Endothelial cell of umbilical vein (primary cell): ENCODE measurements around the gene DGKH. TPM values are rescaled to one million over a fixed set of nuclear protein-coding genes. Genes with fewer than 3 reads are reported as not detected.

Experiments
- BruUV-seq: library from RNA; stranded (reverse); fragments of 400-500 nt; replicated peaks from 2 replicates; lab custom pipeline; 2021; lab: Mats Ljungman, UMichigan
- CTCF ChIA-PET: fragments of 300-600, 350-600 bp; sonication (Branson Sonifier 250); formaldehyde crosslinking; loops from one replicate; lab custom pipeline; 2021; ENCODE audit warnings: antibody characterized with exemption, inconsistent platforms; lab: Charles Lee
- POLR2A ChIA-PET: fragments of 300-600, 350-600 bp; sonication (Branson Sonifier 250); formaldehyde crosslinking; loops from one replicate; lab custom pipeline; 2021; ENCODE audit warnings: antibody characterized with exemption, inconsistent platforms; lab: Charles Lee
- DNase-seq: peaks from one replicate; pipeline ENCODE4 v3.0.0-alpha.2; 2011; ENCODE audit warnings: low read depth, low spot score
- FAIRE-seq: peaks from 2 replicates; lab custom pipeline; 2011; peaks lifted over from hg19 to GRCh38; lab: Jason Lieb, UNC
- H2AFZ ChIP-seq: 2 replicates; pipeline ENCODE4 v1.6.0; 2012; ENCODE audit warnings: low read depth, low read length, control low read depth, inconsistent platforms
- H3K27ac ChIP-seq: 2 replicates; pipeline ENCODE4 v1.5.1; 2011; ENCODE audit warnings: low read depth, mild to moderate bottlenecking, control low read depth, low read length, moderate library complexity; ENCODE audit not compliant: insufficient read depth
- H3K27me3 ChIP-seq, 2 experiments: 2 replicates each; pipeline versions ENCODE4 v1.6.0 to v1.6.1; 2011; ENCODE audit warnings: low read length in 2 of 2, mixed read lengths in 1 of 2; ENCODE audit not compliant: control insufficient read depth in 2 of 2, insufficient read depth in 2 of 2
- H3K36me3 ChIP-seq, 2 experiments: 2 replicates in 1 of 2; 3 replicates in 1 of 2; pipeline ENCODE4 v1.5.1; 2011; ENCODE audit warnings: low read length in 2 of 2, mild to moderate bottlenecking in 1 of 2, moderate library complexity in 1 of 2; ENCODE audit not compliant: control insufficient read depth in 2 of 2, insufficient read depth in 2 of 2; ENCODE audit errors: extremely low read depth in 1 of 2
- H3K4me1 ChIP-seq: 3 replicates; pipeline ENCODE4 v1.5.1; 2011; ENCODE audit warnings: mild to moderate bottlenecking, low read length; ENCODE audit not compliant: control insufficient read depth, insufficient read depth; ENCODE audit errors: extremely low read depth
- H3K4me2 ChIP-seq: 2 replicates; pipeline ENCODE4 v1.6.1; 2011; ENCODE audit warnings: low read length, control low read depth, mixed read lengths; ENCODE audit not compliant: insufficient read depth
- H3K4me3 ChIP-seq, 3 experiments: fragments of 200-600 bp in 1 of 3; sonication (generic), shearing (Covaris generic) in 1 of 3; replicated peaks in 1 of 3; 2 replicates each; pipeline ENCODE4 v1.5.1; 2011 to 2016; ENCODE audit warnings: control low read depth in 3 of 3, low read length in 3 of 3, mild to moderate bottlenecking in 2 of 3, inconsistent platforms in 1 of 3, low read depth in 1 of 3, moderate library complexity in 1 of 3; ENCODE audit not compliant: insufficient read depth in 1 of 3
- H3K79me2 ChIP-seq: 2 replicates; pipeline ENCODE4 v1.6.0; 2012; ENCODE audit warnings: low read length, inconsistent platforms; ENCODE audit not compliant: control insufficient read depth, insufficient read depth
- H3K9ac ChIP-seq: replicated peaks from 2 replicates; pipeline ENCODE3; 2011; ENCODE audit warnings: low read length, control low read depth; ENCODE audit not compliant: insufficient read depth; ENCODE audit errors: extremely low read depth
- H3K9me1 ChIP-seq: replicated peaks from 3 replicates; pipeline ENCODE4 v1.6.0; 2011; ENCODE audit warnings: mild to moderate bottlenecking, low read length; ENCODE audit not compliant: control insufficient read depth, insufficient read depth; ENCODE audit errors: extremely low read depth
- H3K9me3 ChIP-seq: replicated peaks from 2 replicates; pipeline ENCODE4 v1.5.1; 2012; ENCODE audit warnings: low read length, inconsistent platforms; ENCODE audit not compliant: control insufficient read depth, insufficient read depth
- H4K20me1 ChIP-seq: replicated peaks from 2 replicates; pipeline ENCODE3; 2011; ENCODE audit warnings: mild to moderate bottlenecking, low read length; ENCODE audit not compliant: control insufficient read depth, insufficient read depth; ENCODE audit errors: extremely low read depth
- CTCF ChIP-seq, 2 donors: IDR thresholded peaks; 1 replicate in 1 of 2; 2 replicates in 1 of 2; pipeline ENCODE4 v1.5.1; 2011; ENCODE audit warnings: low read length in 2 of 2, mild to moderate bottlenecking in 2 of 2, moderate library complexity in 2 of 2, control low read depth in 1 of 2, inconsistent platforms in 1 of 2, low read depth in 1 of 2; ENCODE audit not compliant: insufficient read depth in 1 of 2; ENCODE audit errors: extremely low read depth in 1 of 2
- EZH2 ChIP-seq: IDR thresholded peaks from 2 replicates; pipeline ENCODE4 v1.6.1; 2012; ENCODE audit warnings: borderline replicate concordance, low read depth, mild to moderate bottlenecking, moderate library complexity, low read length, inconsistent platforms; ENCODE audit not compliant: severe bottlenecking
- FOS ChIP-seq: IDR thresholded peaks from 2 replicates; pipeline ENCODE4 v1.6.1; 2011; ENCODE audit warnings: mild to moderate bottlenecking, low read length, moderate library complexity, borderline replicate concordance; ENCODE audit not compliant: insufficient read depth
- GATA2 ChIP-seq: IDR thresholded peaks from 2 replicates; pipeline ENCODE4 v1.7.0; 2011; ENCODE audit warnings: low read depth, mild to moderate bottlenecking, moderate library complexity, mixed read lengths, low read length; ENCODE audit not compliant: insufficient read length, insufficient read depth
- JUN ChIP-seq: IDR thresholded peaks from 2 replicates; pipeline ENCODE4 v1.6.1; 2011; ENCODE audit warnings: borderline replicate concordance, low read depth; ENCODE audit not compliant: insufficient read length, insufficient read depth
- MAX ChIP-seq: IDR thresholded peaks from 2 replicates; pipeline ENCODE4 v1.6.1; 2011; ENCODE audit not compliant: insufficient read depth, insufficient read length
- MYC ChIP-seq: IDR thresholded peaks from one replicate; pipeline ENCODE4 v1.6.1; 2011; ENCODE audit warnings: mild to moderate bottlenecking, low read depth, low read length
- POLR2A ChIP-seq: IDR thresholded peaks from 2 replicates; pipeline ENCODE4 v1.6.1; 2012; ENCODE audit warnings: low read depth, mild to moderate bottlenecking, control low read depth, low read length
- POLR2AphosphoS5 ChIP-seq: IDR thresholded peaks from 2 replicates; pipeline ENCODE4 v1.6.1; 2012; ENCODE audit warnings: low read depth, mild to moderate bottlenecking, control low read depth, low read length, moderate library complexity; ENCODE audit not compliant: insufficient read depth
- dilution Hi-C: fragments of 300-500 bp; cut with MboI; formaldehyde crosslinking; loops from one replicate; pipeline ENCODE4 v1.15.0; 2019; ENCODE audit warnings: low sequenced_read_pairs; ENCODE audit not compliant: extremely low pct_ligation_motif_present
- intact Hi-C: fragments of 100-400 bp; cut with micrococcal nuclease; formaldehyde crosslinking; loops from one replicate; pipeline ENCODE4 v1.10.0; 2022
- polyA plus RNA-seq, 4 experiments: library from polyadenylated mRNA; depleted of rRNA in 3 of 4; stranded (reverse) in 3 of 4; unstranded in 1 of 4; fragments of >200 nt; gene quantifications; 2 replicates each; pipeline versions ENCODE4 v1.2.1 to v1.2.3, GENCODE V29; 2011 to 2012; ENCODE audit warnings: missing spikeins in 1 of 4
- total RNA-seq: library from RNA; stranded (reverse); gene quantifications from 2 replicates; pipeline ENCODE4 v1.2.3, GENCODE V29; 2021

DGKH gene
- total and polyA plus RNA-seq, 2 donors (not counting 3 experiments of a cell fraction or from before 2014, with no cell fraction given) = 4.1 to 30.1 TPM

GRCh38 chr13:42027286-42027685 lies 21.2 kb upstream of the DGKH start:
- TF ChIP-seq EZH2 (no peak), MYC (no peak), GATA2 (no peak), POLR2AphosphoS5 (no peak), POLR2A (no peak), JUN (no peak)
- Histone ChIP-seq H3K9me1 (no peaks in the 10 kb centered on the region), H3K4me3 (no peak overlapping the region), H3K9ac (no peak overlapping the region), H4K20me1 (no peaks in the 10 kb centered on the region), H3K27ac (no peak overlapping the region), H3K4me1 (peaks cover 16% of the 10 kb centered on the region), H2AFZ (peak overlapping the region; percentile 17), H3K36me3 (no peaks in the 10 kb centered on the region), H3K79me2 (no peaks in the 10 kb centered on the region), H3K9me3 (no peaks in the 10 kb centered on the region), H3K4me2 (no peak overlapping the region), H3K27me3 (no peaks in the 10 kb centered on the region)
- DNase-seq (no peak), FAIRE-seq (no peak)
- POLR2A ChIA-PET = interaction anchor here (0.7 to 1.2 kb wide), 2 partner anchors 22 to 64 kb away, joined by 3 read pairs; no protein-coding TSS in a partner anchor
- intact Hi-C loops (no loop called here), dilution Hi-C loops (no loop called here)
- no TSS peak for BruUV-seq
- CTCF ChIA-PET = interaction anchor here (0.6 to 1.7 kb wide), 6 partner anchors 14 to 358 kb away, joined by 3 to 7 read pairs (median 4); no protein-coding TSS in a partner anchor

GRCh38 chr13:42028113-42028799 lies 20.2 kb upstream of the DGKH start:
- intact Hi-C loops = no loop called here

More at GRCh38 chr13:42028113-42028799, 20.2 kb upstream of the DGKH start:
- no peaks in the 10 kb centered on the region for H3K36me3 ChIP-seq
- H3K79me2 ChIP-seq = no peaks in the 10 kb centered on the region
- ChIA-PET CTCF (interaction anchor here (1.0 kb wide), 1 partner anchor 86 kb away, joined by 3 read pairs; no protein-coding TSS in a partner anchor), POLR2A (no interaction called here)
- dilution Hi-C loops = no loop called here
- DNase-seq = no peak
- no peak overlapping the region for H2AFZ ChIP-seq
- H3K9me1 ChIP-seq = no peaks in the 10 kb centered on the region
- no peak overlapping the region for H3K4me2 ChIP-seq
- H4K20me1 ChIP-seq = no peaks in the 10 kb centered on the region
- H3K27me3 ChIP-seq = no peaks in the 10 kb centered on the region
- H3K9ac ChIP-seq = no peak overlapping the region
- H3K4me3 ChIP-seq = no peak overlapping the region
- H3K27ac ChIP-seq = no peak overlapping the region
- TF ChIP-seq POLR2AphosphoS5 (no peak), POLR2A (no peak), FOS (no peak), GATA2 (no peak), MYC (no peak), MAX (no peak), CTCF (IDR thresholded peaks at IDR 0.05; ENCODE audit: extremely low read depth in 1 of 2, insufficient read depth in 1 of 2, low read depth in 1 of 2, low read length in 2 of 2) (no peak), JUN (no peak), EZH2 (no peak)
- H3K9me3 ChIP-seq = no peaks in the 10 kb centered on the region
- peaks cover 16% of the 10 kb centered on the region for H3K4me1 ChIP-seq
- FAIRE-seq = no peak
- no TSS peak for BruUV-seq
